Nephron progenitor cell (in vitro differentiated cells): ENCODE measurements around the gene ZNF512.
A peak's percentile ranks its signal among the peaks of the same experiment; 100 is the strongest.

Experiments used
- DNase-seq: peaks from one replicate; pipeline ENCODE4 v3.0.0; 2021
- H3K27ac Mint-ChIP-seq: 2 replicates; pipeline ENCODE4 v1.8.0; 2021; ENCODE audit warnings: mild to moderate bottlenecking, moderate library complexity, mixed read lengths
- H3K27me3 Mint-ChIP-seq: 2 replicates; pipeline ENCODE4 v1.8.0; 2021; ENCODE audit warnings: mild to moderate bottlenecking, low read depth, mixed read lengths; ENCODE audit not compliant: poor library complexity
- H3K36me3 Mint-ChIP-seq: 2 replicates; pipeline ENCODE4 v1.8.0; 2021; ENCODE audit warnings: low read depth, mixed read lengths
- H3K4me1 Mint-ChIP-seq: 2 replicates; pipeline ENCODE4 v1.8.0; 2021; ENCODE audit warnings: mixed read lengths
- H3K4me3 Mint-ChIP-seq: 2 replicates; pipeline ENCODE4 v1.8.0; 2021; ENCODE audit warnings: mild to moderate bottlenecking, moderate library complexity, mixed read lengths
- H3K9me3 Mint-ChIP-seq: 2 replicates; pipeline ENCODE4 v1.8.0; 2021; ENCODE audit warnings: mild to moderate bottlenecking, moderate library complexity, mixed read lengths
- TF ChIP-seq, protein P1 (sequence below): fragments of 200-600 bp; sonication (generic); IDR thresholded peaks from 2 replicates; pipeline ENCODE4 v1.5.0; 2021; ENCODE audit warnings: antibody characterized with exemption

Gene ZNF512

GRCh38 chr2:27652341-27652740 lies 69.5 kb downstream of the ZNF512 start:
- H3K9me3 Mint-ChIP-seq, result no peaks in the 10 kb centered on the region

GRCh38 chr2:27652790-27653189 lies 69.9 kb downstream of the ZNF512 start:
- Mint-ChIP-seq H3K36me3 (peaks cover 63% of the 10 kb centered on the region), H3K27me3 (no peaks in the 10 kb centered on the region), H3K4me3 (no peak overlapping the region), H3K27ac (no peak overlapping the region), H3K4me1 (no peaks in the 10 kb centered on the region), H3K9me3 (no peaks in the 10 kb centered on the region)
- no peak for DNase-seq
- TF ChIP-seq, protein P1, sequence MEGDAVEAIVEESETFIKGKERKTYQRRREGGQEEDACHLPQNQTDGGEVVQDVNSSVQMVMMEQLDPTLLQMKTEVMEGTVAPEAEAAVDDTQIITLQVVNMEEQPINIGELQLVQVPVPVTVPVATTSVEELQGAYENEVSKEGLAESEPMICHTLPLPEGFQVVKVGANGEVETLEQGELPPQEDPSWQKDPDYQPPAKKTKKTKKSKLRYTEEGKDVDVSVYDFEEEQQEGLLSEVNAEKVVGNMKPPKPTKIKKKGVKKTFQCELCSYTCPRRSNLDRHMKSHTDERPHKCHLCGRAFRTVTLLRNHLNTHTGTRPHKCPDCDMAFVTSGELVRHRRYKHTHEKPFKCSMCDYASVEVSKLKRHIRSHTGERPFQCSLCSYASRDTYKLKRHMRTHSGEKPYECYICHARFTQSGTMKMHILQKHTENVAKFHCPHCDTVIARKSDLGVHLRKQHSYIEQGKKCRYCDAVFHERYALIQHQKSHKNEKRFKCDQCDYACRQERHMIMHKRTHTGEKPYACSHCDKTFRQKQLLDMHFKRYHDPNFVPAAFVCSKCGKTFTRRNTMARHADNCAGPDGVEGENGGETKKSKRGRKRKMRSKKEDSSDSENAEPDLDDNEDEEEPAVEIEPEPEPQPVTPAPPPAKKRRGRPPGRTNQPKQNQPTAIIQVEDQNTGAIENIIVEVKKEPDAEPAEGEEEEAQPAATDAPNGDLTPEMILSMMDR, result no peak

More at GRCh38 chr2:27652341-27652740, 69.5 kb downstream of the ZNF512 start:
- no peaks in the 10 kb centered on the region for H3K4me1 Mint-ChIP-seq
- TF ChIP-seq, protein P1, result no peak
- no peak overlapping the region for H3K27ac Mint-ChIP-seq
- no peaks in the 10 kb centered on the region for H3K27me3 Mint-ChIP-seq
- DNase-seq, result no peak
- H3K36me3 Mint-ChIP-seq, result peaks cover 66% of the 10 kb centered on the region
- no peak overlapping the region for H3K4me3 Mint-ChIP-seq

DNA sequence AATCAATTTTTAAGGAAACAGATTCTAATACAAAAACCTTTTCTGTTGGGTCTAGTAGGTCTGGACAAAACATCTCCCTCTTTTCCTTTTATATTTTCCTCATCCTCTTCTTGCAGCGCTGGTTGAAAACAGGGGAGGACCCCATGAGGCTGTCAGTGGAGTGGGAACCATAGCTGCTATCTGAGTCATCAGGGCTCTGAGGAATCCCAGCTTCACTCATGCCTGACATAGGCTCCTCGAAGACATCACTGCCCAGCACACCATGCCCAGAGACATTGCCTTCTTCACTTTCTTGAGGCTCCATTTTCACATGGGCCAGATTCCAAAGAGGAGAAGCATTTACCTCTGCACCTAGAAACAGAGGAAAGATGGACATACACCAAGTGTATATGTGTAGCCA lies 70.6 kb downstream of the ZNF512 start:
- H3K4me1 Mint-ChIP-seq, result no peaks in the 10 kb centered on the region
- H3K4me3 Mint-ChIP-seq, result no peak overlapping the region
- H3K27me3 Mint-ChIP-seq, result no peaks in the 10 kb centered on the region
- no peak overlapping the region for H3K27ac Mint-ChIP-seq
- no peak for DNase-seq
- peaks cover 59% of the 10 kb centered on the region for H3K36me3 Mint-ChIP-seq
- TF ChIP-seq, protein P1, result no peak
- H3K9me3 Mint-ChIP-seq, result no peaks in the 10 kb centered on the region

- Mint-ChIP-seq H3K4me1 (no peaks in the 10 kb centered on the region), H3K27me3 (no peaks in the 10 kb centered on the region), H3K4me3 (no peak overlapping the region), H3K27ac (no peak overlapping the region), H3K36me3 (peaks cover 57% of the 10 kb centered on the region), H3K9me3 (no peaks in the 10 kb centered on the region)
- DNase-seq, result no peak
- TF ChIP-seq, protein P1, result no peak
These were observed 72.5 kb downstream of the ZNF512 start for GRCh38 chr2:27655155-27655951.

DNA sequence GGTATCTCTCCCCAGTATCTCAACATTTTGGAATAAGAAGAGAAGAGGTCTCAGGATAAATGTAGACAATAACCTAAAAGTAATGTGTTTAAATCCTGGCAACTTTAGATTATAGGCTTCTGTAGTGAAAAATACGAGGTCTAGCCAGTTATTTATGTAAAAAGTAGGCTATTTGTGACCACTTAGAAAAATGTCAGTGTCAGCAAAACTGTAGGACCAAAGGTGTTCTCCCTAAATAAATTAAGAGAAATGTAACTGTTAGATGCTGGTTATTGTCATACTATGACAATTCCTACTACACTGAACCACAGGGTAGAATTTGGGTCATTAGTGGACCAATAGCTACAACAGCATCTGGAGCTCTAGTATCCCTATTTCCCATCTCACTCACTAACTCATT lies 78.5 kb downstream of the ZNF512 start:
- Mint-ChIP-seq H3K9me3 (no peaks in the 10 kb centered on the region), H3K27ac (no peak overlapping the region), H3K27me3 (peaks cover 6% of the 10 kb centered on the region), H3K36me3 (peaks cover 41% of the 10 kb centered on the region), H3K4me1 (peaks cover 39% of the 10 kb centered on the region), H3K4me3 (peak overlapping the region; percentile 99)
- no peak for DNase-seq
- TF ChIP-seq, protein P1, result no peak
